GM21515 (cell line): Measurements from ENCODE around the gene GABARAPL1.

Experiments used
- ATAC-seq: cut with Tn5 transposase; IDR thresholded peaks from one replicate; pipeline ENCODE4 v1.9.1; 2021; ENCODE audit not compliant: unreplicated experiment

Gene GABARAPL1

GRCh38 chr12:10227648-10228047, 15.0 kb downstream of the GABARAPL1 start:
- no peak for ATAC-seq

- ATAC-seq, result no peak
Observed at GRCh38 chr12:10234562-10234961, 21.9 kb downstream of the GABARAPL1 start.

- peak; percentile 52 for ATAC-seq
Observed at GRCh38 chr12:10235761-10236631, 23.3 kb downstream of the GABARAPL1 start.

GRCh38 chr12:10236720-10237119, 24.0 kb downstream of the GABARAPL1 start:
- ATAC-seq, result no peak

GRCh38 chr12:10238526-10238925, 25.8 kb downstream of the GABARAPL1 start:
- no peak for ATAC-seq

- no peak for ATAC-seq
Observed at GRCh38 chr12:10241290-10241689, 28.6 kb downstream of the GABARAPL1 start.

GRCh38 chr12:10241727-10242126, 29.1 kb downstream of the GABARAPL1 start:
- ATAC-seq, result no peak

- no peak for ATAC-seq
Observed at GRCh38 chr12:10242539-10242938, 29.9 kb downstream of the GABARAPL1 start.

- ATAC-seq, result peak; percentile 94
Observed at GRCh38 chr12:10243818-10244520, 31.3 kb downstream of the GABARAPL1 start.

- no peak for ATAC-seq
Observed at GRCh38 chr12:10247436-10248058, 34.9 kb downstream of the GABARAPL1 start.

- ATAC-seq, result no peak
Observed at GRCh38 chr12:10249690-10250455, 37.2 kb downstream of the GABARAPL1 start.

- no peak for ATAC-seq
Observed at GRCh38 chr12:10251669-10252068, 39.0 kb downstream of the GABARAPL1 start.

GRCh38 chr12:10252201-10252600, 39.5 kb downstream of the GABARAPL1 start:
- no peak for ATAC-seq

GRCh38 chr12:10256064-10256463, 43.4 kb downstream of the GABARAPL1 start:
- ATAC-seq, result no peak

GRCh38 chr12:10260927-10261326, 48.2 kb downstream of the GABARAPL1 start:
- ATAC-seq, result no peak

GRCh38 chr12:10268037-10268436, 55.4 kb downstream of the GABARAPL1 start:
- no peak for ATAC-seq

- no peak for ATAC-seq
Observed at GRCh38 chr12:10272467-10272866, 59.8 kb downstream of the GABARAPL1 start.
